BLaER1 (cell line): ENCODE measurements around the gene MED12.

Source experiments
- H3K27ac ChIP-seq: shearing (Covaris generic); formaldehyde crosslinking; 2 replicates; pipeline ENCODE4 v1.8.1; 2022
- H3K27me3 ChIP-seq: shearing (Covaris generic); formaldehyde crosslinking; 2 replicates; pipeline ENCODE4 v1.8.1; 2022
- H3K36me3 ChIP-seq: shearing (Covaris generic); formaldehyde crosslinking; 2 replicates; pipeline ENCODE4 v1.8.1; 2022
- H3K4me1 ChIP-seq: shearing (Covaris generic); formaldehyde crosslinking; 2 replicates; pipeline ENCODE4 v1.8.1; 2022
- H3K4me2 ChIP-seq: shearing (Covaris generic); formaldehyde crosslinking; 2 replicates; pipeline ENCODE4 v1.8.1; 2022
- H3K4me3 ChIP-seq: shearing (Covaris generic); formaldehyde crosslinking; 2 replicates; pipeline ENCODE4 v1.8.1; 2022
- H3K9ac ChIP-seq: shearing (Covaris generic); formaldehyde crosslinking; 2 replicates; pipeline ENCODE4 v1.8.1; 2022
- H3K9me3 ChIP-seq: shearing (Covaris generic); formaldehyde crosslinking; 2 replicates; pipeline ENCODE4 v1.8.1; 2022
- H4K20me1 ChIP-seq: shearing (Covaris generic); formaldehyde crosslinking; 2 replicates; pipeline ENCODE4 v1.8.1; 2022
- Cebpa-rat ChIP-seq: shearing (Covaris generic); IDR thresholded peaks from 2 replicates; pipeline ENCODE4 v1.8.1; 2022

The MED12 gene

DNA sequence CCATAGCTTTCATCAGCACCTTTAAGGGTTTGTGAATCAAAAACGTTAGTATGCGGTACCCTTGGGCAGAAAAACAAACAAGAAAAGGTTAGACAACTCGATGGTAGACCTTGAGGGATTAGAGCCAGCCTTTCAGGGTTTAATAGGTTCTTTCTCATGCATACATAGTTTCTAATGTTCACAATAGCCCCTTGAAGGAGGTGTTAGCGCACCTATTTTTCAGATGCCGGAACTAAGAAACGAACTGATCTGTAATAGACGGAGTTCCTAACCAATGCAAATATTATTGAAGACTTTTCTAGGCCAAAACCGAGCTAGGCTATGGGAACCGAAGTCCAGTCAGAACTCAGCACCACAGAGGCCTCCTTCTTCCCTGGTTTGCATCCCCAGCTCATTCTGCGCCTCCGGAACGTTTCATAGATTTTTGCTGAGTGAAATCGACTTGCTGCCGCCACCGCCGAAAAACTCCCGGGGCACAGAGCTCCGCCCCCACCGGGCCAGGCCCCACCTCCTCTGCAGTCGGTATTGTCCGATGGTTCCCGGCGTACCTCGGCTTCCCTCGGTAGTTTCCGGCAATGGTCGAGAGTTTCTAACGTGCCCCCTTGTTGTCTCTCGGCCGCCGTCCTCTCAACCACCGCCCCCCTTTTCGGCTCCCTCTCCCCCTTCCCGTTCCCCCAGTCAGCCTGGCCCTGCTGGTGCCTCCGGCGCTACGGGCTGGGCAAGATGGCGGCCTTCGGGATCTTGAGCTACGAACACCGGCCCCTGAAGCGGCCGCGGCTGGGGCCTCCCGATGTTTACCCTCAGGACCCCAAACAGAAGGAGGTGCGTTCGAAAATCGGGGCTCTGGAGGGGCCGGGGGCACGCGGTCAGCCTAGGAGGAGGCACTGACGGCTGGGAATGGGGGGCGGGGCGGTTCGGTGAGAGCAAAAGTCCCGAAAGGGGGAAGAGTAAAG lies at the start of gene MED12:
MED12 (plus strand) TSS at position 565 of the 953 bp plus-strand sequence; CDS start at position 724, 159 bp downstream.
- H3K4me3 ChIP-seq, result peak within 1 kb of the TSS; percentile 71
- peaks cover 31% of the 10 kb centered on the region for H3K36me3 ChIP-seq
- peaks cover 16% of the 10 kb centered on the region for H3K4me1 ChIP-seq
- peak within 1 kb of the TSS; percentile 75 for H3K4me2 ChIP-seq
- H3K9me3 ChIP-seq, result no peaks in the 10 kb centered on the region
- H3K9ac ChIP-seq, result peak within 1 kb of the TSS; percentile 82
- no peak for TF ChIP-seq Cebpa-rat
- no peaks in the 10 kb centered on the region for H4K20me1 ChIP-seq
- H3K27me3 ChIP-seq, result peaks cover 45% of the 10 kb centered on the region
- H3K27ac ChIP-seq, result peak within 1 kb of the TSS; percentile 82

DNA sequence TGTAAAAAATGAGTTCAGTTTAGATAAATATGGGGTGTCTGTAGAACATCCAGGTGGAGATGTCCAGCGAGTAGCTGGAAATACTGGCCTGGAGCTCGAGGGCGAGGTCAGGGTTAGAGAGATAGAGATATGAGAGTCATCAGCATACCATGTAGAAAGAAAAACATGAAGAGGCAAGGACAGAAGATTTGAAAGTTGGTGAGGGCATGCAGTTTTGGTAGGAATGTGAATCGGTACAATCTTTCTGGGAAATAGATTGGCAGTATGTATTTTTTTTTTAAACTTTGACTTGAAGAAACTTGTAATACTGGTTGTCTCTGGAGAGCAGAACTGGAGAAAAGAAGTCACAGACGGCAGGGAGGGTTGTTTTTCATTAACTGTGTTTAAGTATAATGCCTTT lies 47.9 kb upstream of the MED12 start:
- no peaks in the 10 kb centered on the region for H3K36me3 ChIP-seq
- peaks cover 46% of the 10 kb centered on the region for H3K27me3 ChIP-seq
- no peaks in the 10 kb centered on the region for H3K9me3 ChIP-seq
- H3K9ac ChIP-seq, result no peak overlapping the region
- no peak for TF ChIP-seq Cebpa-rat
- H3K4me1 ChIP-seq, result peaks cover 4% of the 10 kb centered on the region; the same call in 1 of the 2 replicates
- H4K20me1 ChIP-seq, result no peaks in the 10 kb centered on the region
- H3K27ac ChIP-seq, result no peak overlapping the region
- H3K4me2 ChIP-seq, result no peak overlapping the region
- H3K4me3 ChIP-seq, result no peak overlapping the region

- Histone ChIP-seq H3K27me3 (peaks cover 60% of the 10 kb centered on the region), H3K4me1 (no peaks in the 10 kb centered on the region), H3K9me3 (no peaks in the 10 kb centered on the region), H3K9ac (no peak overlapping the region), H4K20me1 (no peaks in the 10 kb centered on the region), H3K4me2 (no peak overlapping the region), H3K4me3 (no peak overlapping the region), H3K36me3 (no peaks in the 10 kb centered on the region), H3K27ac (no peak overlapping the region)
- TF ChIP-seq Cebpa-rat, result no peak
Observed at GRCh38 chrX:71081330-71082123, 36.9 kb upstream of the MED12 start.

DNA sequence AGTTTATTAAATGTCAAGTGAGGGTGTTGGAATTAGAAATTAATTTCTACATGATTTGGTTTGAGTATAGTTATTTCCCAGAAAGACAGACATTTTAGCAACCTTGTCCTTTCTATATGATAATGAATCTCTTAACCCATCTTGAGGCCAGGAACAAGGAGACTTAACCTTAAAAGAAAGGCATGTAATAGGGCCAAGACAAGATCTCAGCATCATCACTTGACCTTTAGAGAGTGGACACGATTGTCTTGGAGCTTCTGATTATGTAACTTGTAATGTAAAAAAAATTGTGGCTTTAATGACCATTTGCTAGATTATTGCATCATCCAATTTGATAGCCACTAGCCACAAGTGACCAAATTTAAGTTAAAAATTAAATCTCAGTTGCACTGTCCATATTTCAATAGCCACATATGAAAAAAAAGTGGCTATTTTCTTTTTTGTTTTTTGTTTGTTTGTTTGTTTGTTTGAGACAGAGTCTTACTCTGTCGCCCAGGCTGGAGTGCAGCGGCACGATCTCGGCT lies 36.2 kb upstream of the MED12 start:
- Histone ChIP-seq H3K4me1 (no peaks in the 10 kb centered on the region), H3K9ac (no peak overlapping the region), H3K27me3 (peaks cover 54% of the 10 kb centered on the region), H4K20me1 (no peaks in the 10 kb centered on the region), H3K27ac (no peak overlapping the region), H3K4me3 (no peak overlapping the region), H3K9me3 (no peaks in the 10 kb centered on the region), H3K36me3 (no peaks in the 10 kb centered on the region), H3K4me2 (no peak overlapping the region)
- no peak for TF ChIP-seq Cebpa-rat

DNA sequence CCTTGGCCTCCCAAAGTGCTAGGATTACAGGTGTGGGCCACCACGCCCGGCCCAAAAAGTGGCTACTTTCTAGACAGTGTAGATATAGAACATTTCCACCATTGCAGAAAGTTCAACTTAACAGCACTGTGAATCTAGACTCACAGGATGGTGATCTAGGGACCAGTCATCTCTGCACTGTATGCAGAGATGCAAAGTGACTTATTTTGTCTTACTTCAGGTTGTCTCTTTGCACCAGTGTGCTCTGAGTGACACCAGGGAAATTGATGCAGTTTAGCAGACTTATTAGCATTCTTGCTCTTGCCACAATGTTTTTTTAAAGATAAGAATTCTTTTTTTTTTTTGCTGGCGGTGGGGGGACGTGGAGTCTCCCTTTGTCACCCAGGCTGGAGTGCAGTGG lies 35.6 kb upstream of the MED12 start:
- TF ChIP-seq Cebpa-rat, result no peak
- no peak overlapping the region for H3K9ac ChIP-seq
- no peaks in the 10 kb centered on the region for H3K36me3 ChIP-seq
- peaks cover 53% of the 10 kb centered on the region for H3K27me3 ChIP-seq
- H3K4me2 ChIP-seq, result no peak overlapping the region
- no peak overlapping the region for H3K27ac ChIP-seq
- H3K4me3 ChIP-seq, result no peak overlapping the region
- H3K9me3 ChIP-seq, result no peaks in the 10 kb centered on the region
- H3K4me1 ChIP-seq, result no peaks in the 10 kb centered on the region
- H4K20me1 ChIP-seq, result no peaks in the 10 kb centered on the region

DNA sequence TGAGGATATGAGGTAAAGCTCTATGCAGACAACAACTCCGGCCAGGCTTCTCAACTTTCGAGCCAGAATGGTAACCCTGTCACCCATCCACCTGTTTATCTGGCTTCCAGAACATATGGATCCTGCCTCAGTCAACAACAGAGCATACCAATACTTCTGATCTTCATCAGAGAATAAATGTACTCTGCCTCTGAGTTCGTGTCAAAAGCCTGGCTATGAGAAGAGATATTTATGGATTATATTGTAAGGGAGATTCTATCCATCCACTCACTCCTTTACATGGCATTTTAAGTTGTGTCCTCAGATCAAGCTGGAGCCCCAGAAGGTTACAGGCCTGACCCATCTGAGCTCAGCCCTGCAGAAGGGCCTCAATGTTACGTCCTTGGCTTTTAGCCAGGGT lies 32.5 kb upstream of the MED12 start:
- no peak overlapping the region for H3K4me2 ChIP-seq
- H3K9me3 ChIP-seq, result no peaks in the 10 kb centered on the region
- H3K4me1 ChIP-seq, result no peaks in the 10 kb centered on the region
- H4K20me1 ChIP-seq, result no peaks in the 10 kb centered on the region
- H3K36me3 ChIP-seq, result no peaks in the 10 kb centered on the region
- no peak overlapping the region for H3K9ac ChIP-seq
- peaks cover 39% of the 10 kb centered on the region for H3K27me3 ChIP-seq
- no peak overlapping the region for H3K4me3 ChIP-seq
- no peak overlapping the region for H3K27ac ChIP-seq
- no peak for TF ChIP-seq Cebpa-rat

GRCh38 chrX:71091263-71091662 lies 27.1 kb upstream of the MED12 start:
- H3K9ac ChIP-seq, result no peak overlapping the region
- no peak overlapping the region for H3K4me2 ChIP-seq
- no peak overlapping the region for H3K4me3 ChIP-seq
- peaks cover 9% of the 10 kb centered on the region for H3K4me1 ChIP-seq
- H3K27ac ChIP-seq, result no peak overlapping the region
- no peaks in the 10 kb centered on the region for H4K20me1 ChIP-seq
- peaks cover 44% of the 10 kb centered on the region for H3K27me3 ChIP-seq
- H3K9me3 ChIP-seq, result no peaks in the 10 kb centered on the region
- TF ChIP-seq Cebpa-rat, result no peak
- no peaks in the 10 kb centered on the region for H3K36me3 ChIP-seq

DNA sequence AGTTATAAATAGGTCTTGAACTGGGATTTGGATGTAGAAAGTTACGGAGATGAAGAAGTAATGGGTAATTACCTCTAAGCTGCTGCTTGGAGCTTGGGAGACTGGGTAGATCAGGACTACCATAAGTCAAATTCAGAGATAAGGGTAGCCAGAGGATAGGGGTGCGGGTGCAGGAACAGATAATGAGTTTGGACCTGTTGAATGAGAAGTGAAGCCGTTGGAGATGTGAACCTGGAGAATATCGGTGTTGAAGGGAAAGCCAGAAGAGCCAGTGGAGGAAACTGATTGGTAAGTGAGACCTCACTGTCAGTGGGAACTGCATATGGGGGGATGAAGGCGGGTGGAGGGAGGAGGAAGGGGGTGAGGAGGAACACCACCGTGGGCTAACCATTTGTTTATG lies 23.4 kb upstream of the MED12 start:
- Histone ChIP-seq H3K9ac (peak overlapping the region; percentile 58; the same call in 1 of the 2 replicates), H3K27ac (0 out of 2 replicates have a peak overlapping the region, but pooled peaks have one; percentile 46)

DNA sequence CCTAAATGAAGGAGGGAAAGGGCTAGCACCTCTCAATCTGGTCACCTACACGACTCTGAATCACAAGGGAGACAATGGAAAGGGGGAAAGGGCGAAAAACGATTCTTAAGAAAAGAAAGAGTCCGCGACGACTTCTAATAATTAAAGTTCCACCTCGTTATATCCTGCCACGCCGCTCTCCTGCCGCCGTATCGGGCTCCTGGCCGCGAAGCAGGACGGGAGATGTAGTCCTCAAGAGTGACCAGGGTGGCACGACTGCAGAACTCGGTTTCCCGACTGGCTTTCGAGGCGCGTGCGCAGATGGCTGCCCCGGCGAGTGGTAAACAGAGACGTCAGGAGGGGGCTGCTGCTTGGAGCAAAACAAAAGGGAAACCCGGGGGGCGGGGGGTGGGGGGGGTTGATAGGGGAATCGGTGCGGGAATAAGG lies 22.8 kb upstream of the MED12 start, which contains the start of gene FOXO4:
FOXO4 (plus strand) TSS at position 297 of the 426 bp plus-strand sequence. CDS start 678 bp downstream, outside the sequence.
- no peaks in the 10 kb centered on the region for H3K36me3 ChIP-seq
- peaks cover 29% of the 10 kb centered on the region for H3K4me1 ChIP-seq
- no peaks in the 10 kb centered on the region for H3K9me3 ChIP-seq
- H3K27ac ChIP-seq, result peak within 1 kb of the TSS; percentile 46; the same call in 1 of the 2 replicates
- H3K9ac ChIP-seq, result peak within 1 kb of the TSS; percentile 80
- peaks cover 84% of the 10 kb centered on the region for H3K27me3 ChIP-seq
- peak within 1 kb of the TSS; percentile 86 for H3K4me2 ChIP-seq
- peak within 1 kb of the TSS; percentile 70 for H3K4me3 ChIP-seq
- no peak for TF ChIP-seq Cebpa-rat
- peaks cover 15% of the 10 kb centered on the region; the same call in 1 of the 2 replicates for H4K20me1 ChIP-seq

More for the DNA sequence above, 23.4 kb upstream of the MED12 start:
- peak overlapping the region; percentile 66 for H3K4me3 ChIP-seq
- peaks cover 80% of the 10 kb centered on the region for H3K27me3 ChIP-seq
- H4K20me1 ChIP-seq, result peaks cover 15% of the 10 kb centered on the region; the same call in 1 of the 2 replicates
- TF ChIP-seq Cebpa-rat, result no peak
- peaks cover 29% of the 10 kb centered on the region for H3K4me1 ChIP-seq
- no peaks in the 10 kb centered on the region for H3K9me3 ChIP-seq
- no peaks in the 10 kb centered on the region for H3K36me3 ChIP-seq
- H3K4me2 ChIP-seq, result peak overlapping the region; percentile 82
